Lower lobe of right lung (tissue), 2 donors: ENCODE results near the gene PLD3. TPM values are rescaled to one million over a fixed set of nuclear protein-coding genes. Genes with fewer than 3 reads are reported as not detected.
A peak's percentile ranks its signal among the peaks of the same experiment; 100 is the strongest.

Experiments
- ATAC-seq, 2 donors: fragments of 200-7000 bp; cut with Tn5 transposase; one replicate each; pipeline ENCODE4 v1.9.1; 2020 to 2022; ENCODE audit warnings: mild to moderate bottlenecking in 2 of 2, moderate library complexity in 2 of 2
- DNase-seq: peaks from one replicate; pipeline ENCODE4 v3.0.0-alpha.2; 2020
- H3K27ac ChIP-seq: fragments of 200-600 bp; one replicate; pipeline ENCODE4 v1.8.0; 2022
- H3K27me3 ChIP-seq: fragments of 200-600 bp; one replicate; pipeline ENCODE4 v1.8.0; 2022; ENCODE audit warnings: low read depth
- H3K36me3 ChIP-seq: fragments of 200-600 bp; one replicate; pipeline ENCODE4 v1.8.0; 2022; ENCODE audit warnings: mild to moderate bottlenecking
- H3K4me1 ChIP-seq: fragments of 200-600 bp; one replicate; pipeline ENCODE4 v1.8.0; 2022
- H3K4me3 ChIP-seq: fragments of 200-600 bp; one replicate; pipeline ENCODE4 v1.8.0; 2022; ENCODE audit warnings: mild to moderate bottlenecking
- H3K9me3 ChIP-seq: fragments of 200-600 bp; one replicate; pipeline ENCODE4 v1.8.0; 2022
- intact Hi-C: fragments of 100-400 bp; cut with DNase I; formaldehyde crosslinking; loops from one replicate; pipeline ENCODE4 v1.11.0; 2022
- total RNA-seq: library from RNA; stranded (reverse); fragmentation: NEBNext Ultra II Directional; extraction: Animal tissue kit (Norgen Biotek cat#: 25700); gene quantifications from one replicate; pipeline ENCODE4 v1.2.1, GENCODE V29; 2021
- TF ChIP-seq, protein P1 (sequence below): fragments of 200-600 bp; IDR thresholded peaks from one replicate; pipeline ENCODE4 v1.8.0; 2022; ENCODE audit warnings: antibody characterized with exemption, mild to moderate bottlenecking
- donor health status: DM: no; HTN: yes; CAD: no; lungs with severe emphysema.

Gene PLD3
- total RNA-seq, 1 donor from 2014 or later, result 355 TPM

DNA sequence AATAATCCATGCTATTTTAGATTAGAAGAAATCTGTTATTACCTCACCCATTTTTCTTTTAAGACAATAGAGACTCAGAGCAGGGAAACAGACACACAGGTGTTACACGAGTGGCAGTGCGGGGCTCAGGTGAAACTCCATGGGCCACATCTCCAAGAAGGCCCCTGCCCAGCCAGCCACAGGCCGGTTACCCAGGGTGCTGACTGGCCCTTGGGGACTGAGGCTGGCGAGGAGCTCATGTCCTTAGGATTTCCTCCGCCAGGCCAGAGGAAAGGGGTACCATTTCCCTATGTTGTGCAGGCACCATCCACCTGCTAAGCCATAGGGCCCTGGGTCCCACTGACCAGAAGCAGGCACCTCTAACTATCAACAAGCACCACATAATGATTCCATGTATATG lies 10.9 kb upstream of the PLD3 start:
- Histone ChIP-seq H3K4me3 (no peak overlapping the region), H3K36me3 (peaks cover 62% of the 10 kb centered on the region), H3K9me3 (no peaks in the 10 kb centered on the region), H3K27me3 (no peaks in the 10 kb centered on the region), H3K4me1 (peaks cover 9% of the 10 kb centered on the region), H3K27ac (no peak overlapping the region)
- TF ChIP-seq, protein P1, sequence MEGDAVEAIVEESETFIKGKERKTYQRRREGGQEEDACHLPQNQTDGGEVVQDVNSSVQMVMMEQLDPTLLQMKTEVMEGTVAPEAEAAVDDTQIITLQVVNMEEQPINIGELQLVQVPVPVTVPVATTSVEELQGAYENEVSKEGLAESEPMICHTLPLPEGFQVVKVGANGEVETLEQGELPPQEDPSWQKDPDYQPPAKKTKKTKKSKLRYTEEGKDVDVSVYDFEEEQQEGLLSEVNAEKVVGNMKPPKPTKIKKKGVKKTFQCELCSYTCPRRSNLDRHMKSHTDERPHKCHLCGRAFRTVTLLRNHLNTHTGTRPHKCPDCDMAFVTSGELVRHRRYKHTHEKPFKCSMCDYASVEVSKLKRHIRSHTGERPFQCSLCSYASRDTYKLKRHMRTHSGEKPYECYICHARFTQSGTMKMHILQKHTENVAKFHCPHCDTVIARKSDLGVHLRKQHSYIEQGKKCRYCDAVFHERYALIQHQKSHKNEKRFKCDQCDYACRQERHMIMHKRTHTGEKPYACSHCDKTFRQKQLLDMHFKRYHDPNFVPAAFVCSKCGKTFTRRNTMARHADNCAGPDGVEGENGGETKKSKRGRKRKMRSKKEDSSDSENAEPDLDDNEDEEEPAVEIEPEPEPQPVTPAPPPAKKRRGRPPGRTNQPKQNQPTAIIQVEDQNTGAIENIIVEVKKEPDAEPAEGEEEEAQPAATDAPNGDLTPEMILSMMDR, result no peak
- ATAC-seq, result no peak
- no peak for DNase-seq
- intact Hi-C loops, result no loop called here

- intact Hi-C loops, result no loop called here
- no peaks in the 10 kb centered on the region for H3K9me3 ChIP-seq
- no peaks in the 10 kb centered on the region for H3K27me3 ChIP-seq
- H3K4me1 ChIP-seq, result peaks cover 9% of the 10 kb centered on the region
- no peak overlapping the region for H3K27ac ChIP-seq
- no peak overlapping the region for H3K4me3 ChIP-seq
- H3K36me3 ChIP-seq, result peaks cover 50% of the 10 kb centered on the region
- DNase-seq, result no peak
- TF ChIP-seq, protein P1, result no peak
- no peak for ATAC-seq
Observed at GRCh38 chr19:40339018-40339728, 9.3 kb upstream of the PLD3 start.

DNA sequence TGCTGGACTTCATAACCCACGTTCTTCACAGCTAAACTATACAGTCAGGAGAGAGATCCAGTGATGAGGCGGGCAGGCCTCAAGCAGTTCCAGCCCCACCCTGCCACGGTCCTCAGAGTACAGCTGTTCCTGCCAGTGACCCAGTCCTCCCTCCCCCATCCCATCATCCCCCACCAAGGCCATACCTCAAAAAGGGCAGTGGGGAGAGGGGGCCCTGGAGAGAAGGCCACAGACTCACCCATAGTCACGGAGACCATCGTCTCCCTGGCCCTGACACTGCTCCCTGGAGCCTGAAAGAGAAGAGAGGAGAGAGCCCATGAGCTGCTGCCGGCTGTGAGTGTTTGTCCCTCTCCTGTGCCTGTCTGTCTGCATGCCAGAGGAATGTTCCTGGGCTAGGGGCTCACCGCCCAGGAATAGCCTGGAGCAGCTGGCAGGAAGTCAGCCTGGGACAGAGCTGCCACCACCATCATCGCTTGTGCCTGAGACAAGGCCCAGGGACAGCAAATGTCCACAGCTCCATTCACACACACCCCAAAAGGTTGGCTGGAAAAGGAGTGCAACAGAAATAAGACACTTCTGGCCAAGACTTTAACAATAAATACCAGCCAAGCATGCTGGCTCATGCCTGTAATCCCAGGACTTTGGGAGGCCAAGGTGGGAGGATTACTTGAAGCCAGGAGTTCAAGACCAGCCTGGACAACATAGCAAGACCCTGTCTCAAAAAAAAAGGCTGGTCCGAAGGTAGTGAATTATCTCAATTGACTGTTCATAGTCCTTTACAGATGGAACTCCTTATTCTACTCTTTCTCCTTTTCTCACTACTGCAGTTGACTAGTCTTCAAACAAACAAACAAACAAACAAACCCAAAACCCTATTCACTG lies 6.7 kb upstream of the PLD3 start:
- Histone ChIP-seq H3K27me3 (no peaks in the 10 kb centered on the region), H3K9me3 (no peaks in the 10 kb centered on the region), H3K27ac (peak overlapping the region; percentile 76), H3K36me3 (peaks cover 31% of the 10 kb centered on the region), H3K4me3 (peak overlapping the region; percentile 8), H3K4me1 (peaks cover 12% of the 10 kb centered on the region)
- intact Hi-C loops, result no loop called here
- ATAC-seq (peak; percentile 89 to 92), DNase-seq (peak; percentile 72)
- TF ChIP-seq, protein P1, result no peak

GRCh38 chr19:40342644-40343311 lies 5.7 kb upstream of the PLD3 start:
- peaks cover 28% of the 10 kb centered on the region for H3K36me3 ChIP-seq
- H3K27me3 ChIP-seq, result no peaks in the 10 kb centered on the region
- H3K9me3 ChIP-seq, result no peaks in the 10 kb centered on the region
- DNase-seq (no peak), ATAC-seq (no peak)
- H3K27ac ChIP-seq, result peak overlapping the region; percentile 4
- H3K4me3 ChIP-seq, result no peak overlapping the region
- intact Hi-C loops, result no loop called here
- peaks cover 21% of the 10 kb centered on the region for H3K4me1 ChIP-seq
- TF ChIP-seq, protein P1, result no peak

GRCh38 chr19:40344422-40344821 lies 4.1 kb upstream of the PLD3 start:
- Histone ChIP-seq H3K27ac (no peak overlapping the region), H3K36me3 (peaks cover 14% of the 10 kb centered on the region), H3K4me1 (peaks cover 27% of the 10 kb centered on the region), H3K27me3 (no peaks in the 10 kb centered on the region), H3K9me3 (no peaks in the 10 kb centered on the region), H3K4me3 (no peak overlapping the region)
- intact Hi-C loops, result no loop called here
- TF ChIP-seq, protein P1, result no peak
- DNase-seq (no peak), ATAC-seq (no peak)
